PC-3 (cell line): ENCODE measurements around the gene RASAL1.

Experiments used
- CTCF ChIP-seq: fragments of 300-600 bp; sonication (generic); conservative IDR thresholded peaks from 2 replicates; pipeline ENCODE4 v1.5.1; 2017; ENCODE audit warnings: antibody characterized with exemption, low read depth, mild to moderate bottlenecking, low read length
- EZH2 ChIP-seq: fragments of 300-600 bp; sonication (generic); IDR thresholded peaks from one replicate; pipeline ENCODE4 v1.6.1; 2017; ENCODE audit warnings: antibody characterized with exemption, mild to moderate bottlenecking, low read length; ENCODE audit not compliant: unreplicated experiment
- EZH2phosphoT487 ChIP-seq: fragments of 300-600 bp; sonication (generic); IDR thresholded peaks from 2 replicates; pipeline ENCODE4 v1.6.1; 2018; ENCODE audit warnings: mild to moderate bottlenecking, antibody characterized with exemption, low read length, borderline replicate concordance

- TF ChIP-seq EZH2phosphoT487: no peak
- no peak for TF ChIP-seq CTCF
- TF ChIP-seq EZH2: no peak
Measured at GRCh38 chr12:113066813-113067400, 68.7 kb downstream of the RASAL1 start.
